ENCODE results near the gene TRAF6.

GRCh38 chr11:36530840-36531239, 20.8 kb upstream of the TRAF6 start:
- TF ChIP-seq CTCF (IDR thresholded peaks at IDR 0.05) (no peak), ATF1 (CRISPR knock-in tag; IDR thresholded peaks at IDR 0.05) (no peak), JUN (CRISPR knock-in tag; IDR thresholded peaks at IDR 0.05) (no peak), ZNF263 (CRISPR knock-in tag; IDR thresholded peaks at IDR 0.05; ENCODE audit: low read depth) (no peak), FOXJ3 (CRISPR knock-in tag; IDR thresholded peaks at IDR 0.05; ENCODE audit: borderline replicate concordance) (no peak), SMAD4 (CRISPR knock-in tag; IDR thresholded peaks at IDR 0.05) (no peak), ZNF423 (CRISPR knock-in tag; IDR thresholded peaks at IDR 0.05) (no peak), USF2 (CRISPR knock-in tag; IDR thresholded peaks at IDR 0.05) (no peak), ZBTB43 (CRISPR knock-in tag; IDR thresholded peaks at IDR 0.05) (no peak), ZNF281 (CRISPR knock-in tag; IDR thresholded peaks at IDR 0.05) (no peak), ZNF512 (CRISPR knock-in tag; IDR thresholded peaks at IDR 0.05; ENCODE audit: borderline replicate concordance) (no peak)
